HL-60 (cell line): ENCODE data around the gene GTSE1.

Experiments used
- DNase-seq, 2 experiments: peaks; one replicate each; pipeline ENCODE4 v3.0.0-alpha.2; 2010 to 2020; ENCODE audit warnings: low read depth in 1 of 2, low spot score in 1 of 2
- H3K27ac ChIP-seq: fragments of 250-450 bp; sonication (Bioruptor Pico); replicated peaks from 2 replicates; pipeline ENCODE4 v1.5.1; 2020; ENCODE audit warnings: mild to moderate bottlenecking, moderate library complexity
- H3K27me3 ChIP-seq: fragments of 250-450 bp; sonication (Bioruptor Pico); 2 replicates; pipeline ENCODE4 v1.5.1; 2021; ENCODE audit warnings: mild to moderate bottlenecking, moderate library complexity; ENCODE audit not compliant: insufficient read depth, poor library complexity, severe bottlenecking
- H3K4me3 ChIP-seq: replicated peaks from 2 replicates; pipeline ENCODE4 v1.5.1; 2011; ENCODE audit warnings: mild to moderate bottlenecking, control low read depth, low read length; ENCODE audit not compliant: insufficient read depth
- GABPA ChIP-seq: IDR thresholded peaks from 2 replicates; pipeline ENCODE4 v1.6.1; 2012; ENCODE audit warnings: low read depth
- POLR2AphosphoS5 ChIP-seq: IDR thresholded peaks from 2 replicates; pipeline ENCODE4 v1.6.1; 2012; ENCODE audit warnings: low read depth
- SPI1 ChIP-seq: IDR thresholded peaks from 2 replicates; pipeline ENCODE4 v1.6.1; 2012; ENCODE audit warnings: low read depth, mild to moderate bottlenecking, borderline replicate concordance
- TF ChIP-seq, protein P1 (sequence below): IDR thresholded peaks from 2 replicates; pipeline ENCODE4 v1.6.1; 2012; ENCODE audit warnings: low read depth; ENCODE audit not compliant: insufficient replicate concordance
- TF ChIP-seq, protein P2 (sequence below): IDR thresholded peaks from one replicate; pipeline ENCODE4 v1.5.1; 2011; ENCODE audit warnings: low read length, control low read depth, inconsistent platforms; ENCODE audit not compliant: insufficient read depth

The GTSE1 gene

DNA sequence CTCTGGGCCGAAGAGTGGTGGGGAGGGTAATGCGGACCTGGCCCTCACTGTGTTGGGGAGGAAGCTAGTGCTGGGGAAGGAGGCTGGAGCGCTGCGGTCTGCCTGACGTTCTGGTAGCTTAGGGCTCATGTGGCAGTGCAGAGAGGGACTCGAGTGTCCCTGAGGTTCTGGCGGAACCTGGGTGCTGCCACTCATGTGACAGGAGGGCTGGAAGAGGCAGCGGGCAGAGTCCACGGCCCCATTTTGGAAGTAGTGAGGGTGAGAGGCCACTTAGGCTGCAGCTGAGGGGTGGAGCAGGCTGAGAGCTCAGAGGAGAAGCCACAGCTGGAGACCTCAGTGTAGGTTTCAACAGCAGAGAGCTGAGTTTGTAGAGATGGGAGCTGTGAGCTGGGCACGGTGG is 22.6 kb downstream of the GTSE1 start:
- Histone ChIP-seq H3K4me3 (no peak overlapping the region), H3K27me3 (no peaks in the 10 kb centered on the region), H3K27ac (no peak overlapping the region)
- no peak for DNase-seq
- TF ChIP-seq POLR2AphosphoS5 = no peak

DNA sequence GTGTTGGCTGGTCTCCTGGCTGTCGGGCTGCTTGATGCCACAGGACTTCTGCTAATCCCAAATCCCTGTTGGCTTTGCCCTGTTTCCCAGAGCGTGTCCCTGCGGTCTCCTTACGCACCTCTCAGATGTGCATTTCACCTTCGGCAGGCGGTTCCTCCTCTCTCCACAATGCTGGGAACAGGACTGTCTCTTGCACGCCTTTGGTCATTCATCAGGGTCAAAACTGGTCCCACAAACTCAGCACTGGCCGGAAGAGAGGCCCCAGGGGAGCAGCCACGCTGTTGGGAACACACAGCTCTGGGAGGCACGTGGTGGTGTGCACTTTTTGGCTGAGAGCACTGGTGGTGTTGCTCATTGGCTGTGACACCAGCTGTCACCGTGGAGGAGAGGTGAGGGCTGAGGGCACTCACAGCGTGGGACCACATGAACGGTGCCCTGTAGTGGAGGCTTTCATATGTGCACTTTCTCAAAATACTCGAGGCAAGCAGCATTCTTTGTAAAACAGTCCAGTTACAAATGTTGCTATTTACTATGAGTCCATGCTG is 23.6 kb downstream of the GTSE1 start:
- Histone ChIP-seq H3K27me3 (no peaks in the 10 kb centered on the region), H3K27ac (no peak overlapping the region), H3K4me3 (no peak overlapping the region)
- TF ChIP-seq SPI1 (no peak), GABPA (no peak), POLR2AphosphoS5 (no peak)
- TF ChIP-seq, protein P1, sequence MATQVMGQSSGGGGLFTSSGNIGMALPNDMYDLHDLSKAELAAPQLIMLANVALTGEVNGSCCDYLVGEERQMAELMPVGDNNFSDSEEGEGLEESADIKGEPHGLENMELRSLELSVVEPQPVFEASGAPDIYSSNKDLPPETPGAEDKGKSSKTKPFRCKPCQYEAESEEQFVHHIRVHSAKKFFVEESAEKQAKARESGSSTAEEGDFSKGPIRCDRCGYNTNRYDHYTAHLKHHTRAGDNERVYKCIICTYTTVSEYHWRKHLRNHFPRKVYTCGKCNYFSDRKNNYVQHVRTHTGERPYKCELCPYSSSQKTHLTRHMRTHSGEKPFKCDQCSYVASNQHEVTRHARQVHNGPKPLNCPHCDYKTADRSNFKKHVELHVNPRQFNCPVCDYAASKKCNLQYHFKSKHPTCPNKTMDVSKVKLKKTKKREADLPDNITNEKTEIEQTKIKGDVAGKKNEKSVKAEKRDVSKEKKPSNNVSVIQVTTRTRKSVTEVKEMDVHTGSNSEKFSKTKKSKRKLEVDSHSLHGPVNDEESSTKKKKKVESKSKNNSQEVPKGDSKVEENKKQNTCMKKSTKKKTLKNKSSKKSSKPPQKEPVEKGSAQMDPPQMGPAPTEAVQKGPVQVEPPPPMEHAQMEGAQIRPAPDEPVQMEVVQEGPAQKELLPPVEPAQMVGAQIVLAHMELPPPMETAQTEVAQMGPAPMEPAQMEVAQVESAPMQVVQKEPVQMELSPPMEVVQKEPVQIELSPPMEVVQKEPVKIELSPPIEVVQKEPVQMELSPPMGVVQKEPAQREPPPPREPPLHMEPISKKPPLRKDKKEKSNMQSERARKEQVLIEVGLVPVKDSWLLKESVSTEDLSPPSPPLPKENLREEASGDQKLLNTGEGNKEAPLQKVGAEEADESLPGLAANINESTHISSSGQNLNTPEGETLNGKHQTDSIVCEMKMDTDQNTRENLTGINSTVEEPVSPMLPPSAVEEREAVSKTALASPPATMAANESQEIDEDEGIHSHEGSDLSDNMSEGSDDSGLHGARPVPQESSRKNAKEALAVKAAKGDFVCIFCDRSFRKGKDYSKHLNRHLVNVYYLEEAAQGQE = no peak
- TF ChIP-seq, protein P2, sequence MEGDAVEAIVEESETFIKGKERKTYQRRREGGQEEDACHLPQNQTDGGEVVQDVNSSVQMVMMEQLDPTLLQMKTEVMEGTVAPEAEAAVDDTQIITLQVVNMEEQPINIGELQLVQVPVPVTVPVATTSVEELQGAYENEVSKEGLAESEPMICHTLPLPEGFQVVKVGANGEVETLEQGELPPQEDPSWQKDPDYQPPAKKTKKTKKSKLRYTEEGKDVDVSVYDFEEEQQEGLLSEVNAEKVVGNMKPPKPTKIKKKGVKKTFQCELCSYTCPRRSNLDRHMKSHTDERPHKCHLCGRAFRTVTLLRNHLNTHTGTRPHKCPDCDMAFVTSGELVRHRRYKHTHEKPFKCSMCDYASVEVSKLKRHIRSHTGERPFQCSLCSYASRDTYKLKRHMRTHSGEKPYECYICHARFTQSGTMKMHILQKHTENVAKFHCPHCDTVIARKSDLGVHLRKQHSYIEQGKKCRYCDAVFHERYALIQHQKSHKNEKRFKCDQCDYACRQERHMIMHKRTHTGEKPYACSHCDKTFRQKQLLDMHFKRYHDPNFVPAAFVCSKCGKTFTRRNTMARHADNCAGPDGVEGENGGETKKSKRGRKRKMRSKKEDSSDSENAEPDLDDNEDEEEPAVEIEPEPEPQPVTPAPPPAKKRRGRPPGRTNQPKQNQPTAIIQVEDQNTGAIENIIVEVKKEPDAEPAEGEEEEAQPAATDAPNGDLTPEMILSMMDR = no peak
- no peak for DNase-seq

DNA sequence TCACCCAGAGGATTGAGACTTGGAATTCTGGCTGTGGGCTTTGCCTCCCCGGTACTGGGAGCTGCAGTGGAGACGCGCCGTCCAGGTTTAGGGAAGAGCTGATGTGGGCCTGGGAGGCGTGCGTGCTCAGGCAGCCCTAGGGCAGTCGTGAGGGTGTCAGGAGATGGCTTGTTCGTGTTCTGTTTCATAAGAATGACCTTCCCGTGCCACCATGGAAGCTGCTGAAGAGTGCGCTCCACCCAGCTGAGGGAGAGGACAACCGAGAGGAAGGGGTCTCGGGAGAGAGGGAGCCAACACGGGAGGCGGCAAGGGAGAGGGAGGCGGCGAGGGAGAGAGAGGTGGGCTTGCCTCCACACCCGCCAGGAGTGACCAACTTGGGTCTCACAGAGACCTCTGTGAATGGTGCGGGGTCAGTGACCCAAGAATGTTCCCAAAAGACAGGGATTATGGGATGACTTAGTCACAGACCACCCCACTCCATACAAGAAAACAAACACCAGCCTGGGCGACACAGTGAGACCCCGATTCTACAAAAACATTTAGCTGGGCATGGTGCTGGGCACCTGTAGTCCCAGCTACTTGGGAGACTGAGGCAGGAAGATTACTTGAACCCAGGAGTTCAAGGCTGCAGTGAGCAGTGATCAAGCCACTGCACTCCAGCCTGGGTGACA is 24.2 kb downstream of the GTSE1 start:
- H3K27ac ChIP-seq = no peak overlapping the region

DNA sequence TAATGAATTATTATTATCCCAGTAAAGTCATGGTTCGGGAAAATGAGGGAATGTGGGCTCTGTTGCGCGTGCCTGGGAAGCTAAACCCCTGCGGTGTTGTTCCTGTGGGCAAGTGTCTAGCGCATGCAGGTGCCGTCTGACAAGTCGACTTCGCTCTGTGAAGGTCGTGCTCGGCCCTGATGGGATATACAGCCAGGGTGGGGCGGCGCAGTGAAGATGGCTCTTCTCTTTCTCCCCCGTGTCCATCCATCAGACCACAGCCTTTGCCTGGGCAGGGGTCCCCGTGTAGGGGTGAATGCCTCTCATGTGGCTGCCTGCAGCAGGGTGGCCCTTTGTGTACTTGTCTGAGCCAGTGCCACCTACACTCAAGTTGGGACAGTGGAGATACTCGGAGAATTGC is 26.0 kb downstream of the GTSE1 start:
- TF ChIP-seq, protein P2 = no peak
- TF ChIP-seq POLR2AphosphoS5 = no peak
- TF ChIP-seq GABPA = no peak
- TF ChIP-seq, protein P1 = no peak
- TF ChIP-seq SPI1 = no peak
- Histone ChIP-seq H3K27ac (no peak overlapping the region), H3K27me3 (no peaks in the 10 kb centered on the region), H3K4me3 (no peak overlapping the region)
- DNase-seq = no peak

More for the DNA sequence above, 24.2 kb downstream of the GTSE1 start:
- TF ChIP-seq, protein P1 = no peak
- TF ChIP-seq, protein P2 = no peak
- TF ChIP-seq GABPA (no peak), POLR2AphosphoS5 (no peak), SPI1 (no peak)
- no peak for DNase-seq
- Histone ChIP-seq H3K27me3 (no peaks in the 10 kb centered on the region), H3K4me3 (no peak overlapping the region)
